MCF 10A (cell line): ENCODE results near the gene TMEM151A. TPM values are rescaled to one million over a fixed set of nuclear protein-coding genes. Genes with fewer than 3 reads are reported as not detected.

Source experiments
- BruUV-seq: library from RNA; stranded (reverse); fragments of 400-500 nt; replicated peaks from 2 replicates; lab custom pipeline; 2021; lab: Mats Ljungman, UMichigan
- CTCF ChIA-PET: fragments of 300-600 bp; sonication (Branson Sonifier 250); formaldehyde crosslinking; extraction: SDS; loops from one replicate; lab custom pipeline; 2021; ENCODE audit warnings: antibody characterized with exemption, inconsistent platforms; lab: Yijun Ruan, JAX
- POLR2A ChIA-PET: fragments of 300-600, 350-650 bp; sonication (Branson Sonifier 250); formaldehyde crosslinking; extraction: SDS; loops from one replicate; lab custom pipeline; 2020; ENCODE audit warnings: antibody characterized with exemption, inconsistent platforms; lab: Yijun Ruan, JAX
- DNase-seq: peaks from one replicate; pipeline ENCODE4 v3.0.0-alpha.2; 2018; ENCODE audit not compliant: unreplicated experiment
- H3K27ac Mint-ChIP-seq: one replicate; pipeline ENCODE4 v1.8.0; 2022; ENCODE audit warnings: mild to moderate bottlenecking, low read depth, mixed read lengths; ENCODE audit not compliant: unreplicated experiment
- H3K27me3 Mint-ChIP-seq: one replicate; pipeline ENCODE4 v1.8.0; 2022; ENCODE audit warnings: mixed read lengths; ENCODE audit not compliant: insufficient read depth, unreplicated experiment
- H3K36me3 Mint-ChIP-seq: one replicate; pipeline ENCODE4 v1.8.0; 2022; ENCODE audit warnings: mild to moderate bottlenecking, moderate library complexity, mixed read lengths; ENCODE audit not compliant: insufficient read depth, unreplicated experiment
- H3K4me1 Mint-ChIP-seq: one replicate; pipeline ENCODE4 v1.8.0; 2022; ENCODE audit warnings: mixed read lengths; ENCODE audit not compliant: insufficient read depth, unreplicated experiment
- H3K4me3 Mint-ChIP-seq: one replicate; pipeline ENCODE4 v1.8.0; 2022; ENCODE audit warnings: mild to moderate bottlenecking, moderate library complexity, mixed read lengths; ENCODE audit not compliant: unreplicated experiment
- H3K9me3 Mint-ChIP-seq: one replicate; pipeline ENCODE4 v1.8.0; 2022; ENCODE audit warnings: mixed read lengths; ENCODE audit not compliant: unreplicated experiment
- intact Hi-C: fragments of 100-400 bp; cut with micrococcal nuclease; formaldehyde crosslinking; loops from 2 replicates; pipeline ENCODE4 v1.14.1; 2022
- total RNA-seq: library from RNA; stranded (reverse); gene quantifications from 2 replicates; pipeline ENCODE4 v1.2.3, GENCODE V29; 2022
- TF ChIP-seq, protein P1 (sequence below): fragments of 200-600 bp; IDR thresholded peaks from one replicate; pipeline ENCODE4 v1.8.0; 2022; ENCODE audit warnings: antibody characterized with exemption, mild to moderate bottlenecking; ENCODE audit not compliant: unreplicated experiment

TMEM151A gene
- total RNA-seq, 1 experiment from 2014 or later: not detected

DNA sequence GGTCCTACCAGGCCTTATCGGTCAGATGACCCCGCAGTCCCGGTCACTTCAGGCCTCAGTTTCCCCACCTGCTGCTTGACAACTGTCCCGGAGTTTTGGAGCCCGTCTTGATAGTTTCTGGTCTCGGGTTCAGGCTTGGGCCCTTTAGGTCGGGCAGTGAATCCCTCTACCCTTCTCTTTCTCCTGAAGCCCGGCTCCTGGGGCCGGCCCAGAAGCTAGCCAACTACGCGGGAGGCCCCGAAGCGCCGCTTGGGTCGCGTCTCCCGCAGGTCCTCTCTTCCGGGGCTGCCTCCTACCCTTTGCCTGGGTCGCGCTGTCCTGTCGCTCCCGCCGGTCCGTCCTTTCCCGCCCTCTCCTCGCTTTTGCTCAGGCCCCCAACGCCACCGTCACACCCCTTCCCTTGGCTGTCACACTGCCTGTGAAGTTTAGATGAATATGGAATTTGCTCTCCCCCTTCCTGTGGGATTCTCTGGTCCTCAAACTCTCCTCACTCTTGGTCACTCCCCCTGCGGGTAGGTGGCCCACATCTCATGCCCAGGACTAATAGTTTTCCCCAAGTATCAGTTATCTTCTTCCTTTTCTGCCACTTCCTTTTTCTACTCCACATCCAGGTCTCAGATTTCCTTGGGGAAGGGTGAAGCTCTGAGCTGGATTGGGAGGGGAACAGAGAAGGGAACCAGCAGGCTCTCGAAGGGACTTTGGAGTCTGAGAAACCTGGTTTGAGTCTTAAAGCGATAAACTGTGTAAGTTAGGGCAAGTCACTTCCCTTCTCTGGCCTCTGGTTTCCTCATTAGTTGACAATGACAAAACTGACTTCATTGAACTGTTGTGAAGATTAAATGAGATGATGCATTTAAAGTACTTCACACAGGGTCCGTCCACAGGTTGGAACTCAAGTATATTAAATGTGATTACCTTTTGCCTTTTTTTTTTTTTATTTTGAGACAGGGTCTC is 22.5 kb upstream of the TMEM151A start:
- Mint-ChIP-seq H3K4me3 (peak overlapping the region; percentile 96), H3K4me1 (peaks cover 6% of the 10 kb centered on the region), H3K9me3 (no peaks in the 10 kb centered on the region), H3K27ac (peak overlapping the region; percentile 91), H3K36me3 (peaks cover 42% of the 10 kb centered on the region), H3K27me3 (no peaks in the 10 kb centered on the region)
- POLR2A ChIA-PET: interaction anchor here (0.7 to 2.3 kb wide), 7 partner anchors 9 to 270 kb away, joined by 3 to 12 read pairs (median 4); partner anchors contain the start of gene BRMS1
- no peak for DNase-seq
- TF ChIP-seq, protein P1, sequence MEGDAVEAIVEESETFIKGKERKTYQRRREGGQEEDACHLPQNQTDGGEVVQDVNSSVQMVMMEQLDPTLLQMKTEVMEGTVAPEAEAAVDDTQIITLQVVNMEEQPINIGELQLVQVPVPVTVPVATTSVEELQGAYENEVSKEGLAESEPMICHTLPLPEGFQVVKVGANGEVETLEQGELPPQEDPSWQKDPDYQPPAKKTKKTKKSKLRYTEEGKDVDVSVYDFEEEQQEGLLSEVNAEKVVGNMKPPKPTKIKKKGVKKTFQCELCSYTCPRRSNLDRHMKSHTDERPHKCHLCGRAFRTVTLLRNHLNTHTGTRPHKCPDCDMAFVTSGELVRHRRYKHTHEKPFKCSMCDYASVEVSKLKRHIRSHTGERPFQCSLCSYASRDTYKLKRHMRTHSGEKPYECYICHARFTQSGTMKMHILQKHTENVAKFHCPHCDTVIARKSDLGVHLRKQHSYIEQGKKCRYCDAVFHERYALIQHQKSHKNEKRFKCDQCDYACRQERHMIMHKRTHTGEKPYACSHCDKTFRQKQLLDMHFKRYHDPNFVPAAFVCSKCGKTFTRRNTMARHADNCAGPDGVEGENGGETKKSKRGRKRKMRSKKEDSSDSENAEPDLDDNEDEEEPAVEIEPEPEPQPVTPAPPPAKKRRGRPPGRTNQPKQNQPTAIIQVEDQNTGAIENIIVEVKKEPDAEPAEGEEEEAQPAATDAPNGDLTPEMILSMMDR: no peak
- intact Hi-C loops: loop anchor here (1.0 kb wide), 1 partner anchor 20 kb away; the partner anchor contains the start of gene YIF1A
- CTCF ChIA-PET: interaction anchor here (0.7 to 4.3 kb wide), 2 partner anchors 13 to 202 kb away, joined by 4 to 24 read pairs; no protein-coding TSS in a partner anchor
- BruUV-seq: TSS peak; percentile 51

DNA sequence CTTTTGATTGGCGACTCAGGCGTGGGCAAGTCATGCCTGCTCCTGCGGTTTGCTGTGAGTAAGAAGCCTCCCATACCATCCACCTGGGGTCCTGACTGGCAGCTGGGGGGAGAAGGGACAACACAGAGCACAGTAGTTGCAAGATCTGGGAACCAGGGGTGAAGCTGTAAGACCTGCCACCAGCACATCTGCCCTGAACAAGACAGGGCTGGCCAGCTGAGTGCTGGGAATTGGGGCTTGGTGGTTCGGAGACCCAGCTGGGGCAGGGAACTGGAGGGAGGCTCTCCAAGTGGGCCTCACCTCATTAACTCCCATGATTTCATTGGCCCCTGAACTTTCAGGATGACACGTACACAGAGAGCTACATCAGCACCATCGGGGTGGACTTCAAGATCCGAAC is 19.9 kb upstream of the TMEM151A start:
- Mint-ChIP-seq H3K9me3 (no peaks in the 10 kb centered on the region), H3K27me3 (no peaks in the 10 kb centered on the region), H3K36me3 (peaks cover 54% of the 10 kb centered on the region), H3K4me3 (no peak overlapping the region), H3K4me1 (peaks cover 8% of the 10 kb centered on the region), H3K27ac (no peak overlapping the region)
- BruUV-seq: no TSS peak
- TF ChIP-seq, protein P1: no peak
- intact Hi-C loops: no loop called here
- ChIA-PET CTCF (interaction anchor here (0.7 to 1.7 kb wide), 2 partner anchors 10 to 40 kb away, joined by 4 to 6 read pairs; no protein-coding TSS in a partner anchor), POLR2A (interaction anchor here (0.7 to 1.5 kb wide), 4 partner anchors 9 to 495 kb away, joined by 4 read pairs; partner anchors contain the start of gene YIF1A)
- no peak for DNase-seq

DNA sequence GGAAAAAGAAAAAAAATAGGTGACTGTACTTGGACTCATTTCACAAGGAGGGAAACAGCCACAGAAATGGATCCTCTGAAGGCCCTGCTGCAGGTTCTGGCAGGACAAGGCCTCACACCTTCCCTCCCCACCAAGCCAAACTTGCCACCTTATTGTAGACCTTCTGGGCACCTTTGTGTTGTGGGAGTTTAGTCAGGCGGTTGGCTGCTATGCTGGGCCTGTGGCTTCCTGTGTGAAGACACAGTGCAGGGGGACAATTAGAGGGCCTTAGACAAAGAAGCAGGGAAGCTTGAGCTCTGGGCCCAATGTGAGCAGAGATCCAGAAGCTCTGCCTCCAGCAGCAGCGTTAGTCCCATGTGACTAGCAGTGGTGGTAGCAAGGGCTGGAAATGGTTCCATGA is 19.1 kb upstream of the TMEM151A start:
- no peak overlapping the region for H3K27ac Mint-ChIP-seq
- H3K36me3 Mint-ChIP-seq: peaks cover 55% of the 10 kb centered on the region
- TF ChIP-seq, protein P1: no peak
- peaks cover 8% of the 10 kb centered on the region for H3K4me1 Mint-ChIP-seq
- intact Hi-C loops: no loop called here
- POLR2A ChIA-PET: interaction anchor here (1.2 kb wide), 1 partner anchor 16 kb away, joined by 4 read pairs; the partner anchor contains the start of gene YIF1A
- no peak overlapping the region for H3K4me3 Mint-ChIP-seq
- no peaks in the 10 kb centered on the region for H3K27me3 Mint-ChIP-seq
- DNase-seq: no peak
- CTCF ChIA-PET: interaction anchor here (0.6 to 1.7 kb wide), 3 partner anchors 22 to 50 kb away, joined by 3 to 6 read pairs (median 5); no protein-coding TSS in a partner anchor
- H3K9me3 Mint-ChIP-seq: no peaks in the 10 kb centered on the region
- BruUV-seq: no TSS peak

DNA sequence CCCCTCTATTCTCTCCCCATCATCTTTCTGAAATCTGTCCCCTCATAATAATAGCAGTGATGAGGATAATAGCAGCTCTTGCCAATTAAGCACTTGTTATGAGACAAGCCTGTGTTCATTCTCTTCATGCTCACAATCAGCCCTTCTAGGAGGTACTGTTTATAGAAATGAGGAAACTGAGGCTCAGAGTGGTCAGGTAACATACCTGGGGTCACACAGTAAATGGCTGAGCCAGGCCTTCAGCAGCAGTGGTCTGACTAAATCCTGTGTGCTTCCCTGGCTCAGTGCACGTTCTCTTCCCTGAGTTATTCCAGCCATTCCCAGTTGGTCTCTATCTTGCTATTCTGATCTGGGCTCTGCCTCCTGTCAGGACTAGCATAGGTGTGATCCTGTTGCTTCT is 17.5 kb upstream of the TMEM151A start:
- BruUV-seq: no TSS peak

More for the DNA sequence above, 17.5 kb upstream of the TMEM151A start:
- H3K9me3 Mint-ChIP-seq: no peaks in the 10 kb centered on the region
- peaks cover 52% of the 10 kb centered on the region for H3K36me3 Mint-ChIP-seq
- H3K27ac Mint-ChIP-seq: no peak overlapping the region
- intact Hi-C loops: no loop called here
- H3K4me3 Mint-ChIP-seq: no peak overlapping the region
- ChIA-PET POLR2A (interaction anchor here (0.7 kb wide), 1 partner anchor 99 kb away, joined by 3 read pairs; no protein-coding TSS in a partner anchor), CTCF (interaction anchor here (1.2 kb wide), 1 partner anchor 8 kb away, joined by 3 read pairs; no protein-coding TSS in a partner anchor)
- peaks cover 8% of the 10 kb centered on the region for H3K4me1 Mint-ChIP-seq
- peaks cover 2% of the 10 kb centered on the region for H3K27me3 Mint-ChIP-seq
- DNase-seq: no peak
- TF ChIP-seq, protein P1: no peak
